ENCODE results near the gene AMY1C. TPM values are rescaled to one million over a fixed set of nuclear protein-coding genes. Genes with fewer than 3 reads are reported as not detected.

The AMY1C gene
- total RNA-seq, 1 experiment from 2014 or later: not detected

DNA sequence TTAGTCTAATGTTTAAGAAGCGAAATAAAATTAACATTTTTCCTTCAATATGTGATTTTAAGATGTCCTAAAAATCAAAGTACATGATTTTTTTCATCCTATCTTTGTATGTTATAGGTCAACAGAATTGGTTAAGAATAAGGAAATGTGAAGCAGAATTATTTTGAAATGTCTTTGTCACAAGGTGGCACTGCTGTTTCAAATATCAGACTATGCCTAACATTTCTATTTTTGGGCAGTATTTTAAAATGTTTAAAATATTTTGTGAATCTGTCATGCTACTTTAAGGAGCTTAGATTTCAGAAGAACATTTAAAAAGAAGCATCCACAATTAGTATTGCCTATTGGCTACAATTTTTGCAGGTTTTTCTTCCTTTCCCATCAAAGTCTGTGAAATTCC is 38.7 kb downstream of the AMY1C start:
- Mint-ChIP-seq H3K36me3 (no peaks in the 10 kb centered on the region), H3K27me3 (ENCODE audit: low read depth) (no peaks in the 10 kb centered on the region), H3K9me3 (no peaks in the 10 kb centered on the region; the same call in 1 of the 2 replicates), H3K4me3 (no peak overlapping the region), H3K4me1 (no peaks in the 10 kb centered on the region), H3K27ac (no peak overlapping the region)
- POLR2A ChIA-PET: no interaction called here
- TF ChIP-seq FOXJ3 (CRISPR knock-in tag; IDR thresholded peaks at IDR 0.05; ENCODE audit: borderline replicate concordance): no peak
- TF ChIP-seq ZNF396 (CRISPR knock-in tag; IDR thresholded peaks at IDR 0.05; ENCODE audit: borderline replicate concordance): no peak
- TF ChIP-seq, protein P1, sequence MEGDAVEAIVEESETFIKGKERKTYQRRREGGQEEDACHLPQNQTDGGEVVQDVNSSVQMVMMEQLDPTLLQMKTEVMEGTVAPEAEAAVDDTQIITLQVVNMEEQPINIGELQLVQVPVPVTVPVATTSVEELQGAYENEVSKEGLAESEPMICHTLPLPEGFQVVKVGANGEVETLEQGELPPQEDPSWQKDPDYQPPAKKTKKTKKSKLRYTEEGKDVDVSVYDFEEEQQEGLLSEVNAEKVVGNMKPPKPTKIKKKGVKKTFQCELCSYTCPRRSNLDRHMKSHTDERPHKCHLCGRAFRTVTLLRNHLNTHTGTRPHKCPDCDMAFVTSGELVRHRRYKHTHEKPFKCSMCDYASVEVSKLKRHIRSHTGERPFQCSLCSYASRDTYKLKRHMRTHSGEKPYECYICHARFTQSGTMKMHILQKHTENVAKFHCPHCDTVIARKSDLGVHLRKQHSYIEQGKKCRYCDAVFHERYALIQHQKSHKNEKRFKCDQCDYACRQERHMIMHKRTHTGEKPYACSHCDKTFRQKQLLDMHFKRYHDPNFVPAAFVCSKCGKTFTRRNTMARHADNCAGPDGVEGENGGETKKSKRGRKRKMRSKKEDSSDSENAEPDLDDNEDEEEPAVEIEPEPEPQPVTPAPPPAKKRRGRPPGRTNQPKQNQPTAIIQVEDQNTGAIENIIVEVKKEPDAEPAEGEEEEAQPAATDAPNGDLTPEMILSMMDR (IDR thresholded peaks at IDR 0.05): no peak
- no peak for TF ChIP-seq TEAD4 (CRISPR knock-in tag; IDR thresholded peaks at IDR 0.05)
- no peak for TF ChIP-seq ATF6 (CRISPR knock-in tag; IDR thresholded peaks at IDR 0.05)
- TF ChIP-seq NFE2L1 (CRISPR knock-in tag; IDR thresholded peaks at IDR 0.05): no peak
- ATAC-seq: no peak
- CTCF ChIA-PET: interaction anchor here (1.2 kb wide), 1 partner anchor 344 kb away, joined by 3 read pairs; no protein-coding TSS in a partner anchor
- DNase-seq (ENCODE audit: low spot score): no peak

GRCh38 chr1:103790172-103790571 is 40.5 kb downstream of the AMY1C start:
- no peaks in the 10 kb centered on the region for H3K27me3 Mint-ChIP-seq (ENCODE audit: low read depth)
- H3K36me3 Mint-ChIP-seq: no peaks in the 10 kb centered on the region
- H3K9me3 Mint-ChIP-seq: peaks cover 7% of the 10 kb centered on the region
- H3K27ac Mint-ChIP-seq: no peak overlapping the region
- ChIA-PET POLR2A (no interaction called here), CTCF (interaction anchor here (1.2 kb wide), 1 partner anchor 342 kb away, joined by 3 read pairs; no protein-coding TSS in a partner anchor)
- ATAC-seq (no peak), DNase-seq (ENCODE audit: low spot score) (no peak)
- H3K4me3 Mint-ChIP-seq: no peak overlapping the region
- no peaks in the 10 kb centered on the region for H3K4me1 Mint-ChIP-seq
- TF ChIP-seq, protein P2, sequence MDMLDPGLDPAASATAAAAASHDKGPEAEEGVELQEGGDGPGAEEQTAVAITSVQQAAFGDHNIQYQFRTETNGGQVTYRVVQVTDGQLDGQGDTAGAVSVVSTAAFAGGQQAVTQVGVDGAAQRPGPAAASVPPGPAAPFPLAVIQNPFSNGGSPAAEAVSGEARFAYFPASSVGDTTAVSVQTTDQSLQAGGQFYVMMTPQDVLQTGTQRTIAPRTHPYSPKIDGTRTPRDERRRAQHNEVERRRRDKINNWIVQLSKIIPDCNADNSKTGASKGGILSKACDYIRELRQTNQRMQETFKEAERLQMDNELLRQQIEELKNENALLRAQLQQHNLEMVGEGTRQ (CRISPR knock-in tag; IDR thresholded peaks at IDR 0.05): no peak
- TF ChIP-seq NFATC4 (CRISPR knock-in tag; IDR thresholded peaks at IDR 0.05) (no peak), ERG (CRISPR knock-in tag; IDR thresholded peaks at IDR 0.05) (no peak), GTF2I (CRISPR knock-in tag; conservative IDR thresholded peaks at IDR 0.05) (no peak), MXD4 (CRISPR knock-in tag; IDR thresholded peaks at IDR 0.05; ENCODE audit: borderline replicate concordance) (no peak)

Other genes starting within 250 kb of the AMY1C start
- 16.4 to 17.6 TPM (median 17.6 TPM) in 3 replicates for gene RNPC3, start 224.2 kb upstream of the AMY1C start, total RNA-seq (2021)
- 2.7 to 3.3 TPM (median 3.2 TPM) in 3 replicates for gene AMY2B, start 178.3 kb upstream of the AMY1C start, total RNA-seq (2021)
- 0.48 to 0.55 TPM (median 0.55 TPM) in 3 replicates for gene AMY2A, start 132.5 kb upstream of the AMY1C start, total RNA-seq (2021)
- not detected in 3 replicates for gene AMY1A, start 94.1 kb upstream of the AMY1C start, total RNA-seq (2021)
- gene AMY1B, start 53.7 kb upstream of the AMY1C start, total RNA-seq (2021): not detected in 3 replicates

Measured in WTC11 (cell line).